GM12872 (cell line): ENCODE results near the gene EEF1AKMT2.

Experiments used
- CTCF ChIP-seq: IDR thresholded peaks from 3 replicates; pipeline ENCODE4 v1.5.1; 2011; ENCODE audit warnings: low read depth, mild to moderate bottlenecking, low read length, moderate library complexity; ENCODE audit not compliant: insufficient read depth

The EEF1AKMT2 gene

DNA sequence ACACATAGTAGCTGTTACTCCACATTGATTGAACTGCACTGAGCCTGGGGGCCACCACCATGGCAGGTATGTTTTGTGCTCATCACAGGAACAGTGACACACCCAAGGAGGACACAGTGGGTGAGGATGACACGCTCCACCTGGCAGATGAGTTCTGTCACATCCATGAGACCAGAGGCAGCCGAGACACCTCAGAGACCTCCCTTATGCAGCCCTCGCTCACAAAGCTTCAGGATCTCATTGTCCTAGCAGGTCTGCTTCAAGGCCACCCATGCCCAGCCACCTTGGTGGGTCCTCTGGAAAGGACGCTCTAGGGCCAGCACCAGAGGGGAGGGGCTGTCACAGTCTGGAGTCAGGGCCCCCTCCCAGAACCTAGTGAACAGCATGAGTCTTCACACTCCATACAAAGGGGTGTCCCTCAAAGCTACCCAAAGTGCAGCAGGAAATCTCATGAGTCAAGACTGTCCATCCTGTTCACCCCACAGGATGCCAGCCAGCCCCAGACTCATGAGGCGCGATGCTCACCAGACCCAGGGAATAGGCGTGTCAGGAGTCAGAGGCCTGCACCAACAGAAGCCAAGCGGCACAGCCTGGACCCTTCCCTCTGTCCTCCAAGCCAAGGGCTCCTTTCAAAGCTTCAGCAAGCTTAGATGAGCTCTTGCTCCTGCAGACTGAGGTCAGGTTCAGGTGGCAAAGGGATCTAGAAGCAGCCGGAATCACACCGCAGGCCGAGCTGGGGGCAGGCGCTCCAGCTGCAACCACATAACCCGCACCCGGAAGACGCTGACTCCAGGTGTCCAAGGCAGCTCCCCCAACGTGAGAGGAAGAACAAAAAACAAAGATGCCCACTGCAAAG lies 57.1 kb downstream of the EEF1AKMT2 start:
- TF ChIP-seq CTCF, result no peak

- TF ChIP-seq CTCF, result no peak
These were observed 58.0 kb downstream of the EEF1AKMT2 start for GRCh38 chr10:124733571-124734245.

GRCh38 chr10:124732931-124733570 lies 58.6 kb downstream of the EEF1AKMT2 start:
- no peak for TF ChIP-seq CTCF

GRCh38 chr10:124731551-124731950 lies 60.1 kb downstream of the EEF1AKMT2 start:
- no peak for TF ChIP-seq CTCF

GRCh38 chr10:124730790-124731189 lies 60.9 kb downstream of the EEF1AKMT2 start:
- TF ChIP-seq CTCF, result no peak

DNA sequence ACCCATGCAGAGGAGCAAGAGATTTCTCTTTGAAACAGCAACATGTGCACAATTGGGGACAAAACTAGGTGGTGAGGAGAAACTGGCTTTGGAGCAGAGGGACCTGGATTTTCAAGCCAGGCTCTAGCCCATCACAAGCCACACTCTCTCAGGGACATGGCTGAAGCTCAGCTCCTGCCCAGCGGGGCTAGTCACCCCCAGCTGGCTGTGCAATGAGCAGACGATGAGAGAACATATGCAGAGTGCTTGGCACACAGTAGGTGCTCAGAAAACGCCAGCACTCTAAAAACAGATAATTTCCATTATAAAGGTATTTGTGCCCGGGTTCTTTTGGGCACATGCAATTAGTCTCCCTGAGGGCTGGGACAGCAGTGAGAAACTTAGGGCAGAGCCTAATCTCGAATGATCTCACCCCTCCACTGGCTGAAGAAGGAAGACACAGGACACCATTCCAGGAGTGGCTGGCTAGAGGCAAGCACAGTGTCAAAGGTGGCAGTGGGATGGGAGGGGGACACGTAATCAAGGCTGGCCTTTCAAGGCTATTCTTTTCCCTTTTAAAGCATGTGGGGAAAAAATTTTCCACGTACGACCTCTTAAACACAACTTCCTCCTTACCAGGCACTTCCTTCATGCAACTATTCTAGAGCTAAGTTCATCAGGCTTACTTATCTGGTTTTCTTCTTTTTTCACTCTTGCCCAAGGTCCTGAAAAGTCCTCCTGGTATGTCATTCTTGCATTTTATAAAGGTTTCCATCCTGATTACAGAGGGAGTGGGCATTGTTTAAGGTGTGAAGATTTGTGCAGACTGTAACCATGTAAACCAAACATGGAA lies 62.6 kb downstream of the EEF1AKMT2 start:
- TF ChIP-seq CTCF, result no peak
